A204.1 (cell line): ENCODE data around the gene PGS1.

Experiments
- FAIRE-seq: peaks from 2 replicates; lab custom pipeline; 2012; peaks lifted over from hg19 to GRCh38; lab: Jason Lieb, UNC

Gene PGS1

GRCh38 chr17:78390241-78391050 lies 12.0 kb downstream of the PGS1 start:
- no peak for FAIRE-seq

- no peak for FAIRE-seq
Observed at GRCh38 chr17:78391051-78391431, 12.6 kb downstream of the PGS1 start.

DNA sequence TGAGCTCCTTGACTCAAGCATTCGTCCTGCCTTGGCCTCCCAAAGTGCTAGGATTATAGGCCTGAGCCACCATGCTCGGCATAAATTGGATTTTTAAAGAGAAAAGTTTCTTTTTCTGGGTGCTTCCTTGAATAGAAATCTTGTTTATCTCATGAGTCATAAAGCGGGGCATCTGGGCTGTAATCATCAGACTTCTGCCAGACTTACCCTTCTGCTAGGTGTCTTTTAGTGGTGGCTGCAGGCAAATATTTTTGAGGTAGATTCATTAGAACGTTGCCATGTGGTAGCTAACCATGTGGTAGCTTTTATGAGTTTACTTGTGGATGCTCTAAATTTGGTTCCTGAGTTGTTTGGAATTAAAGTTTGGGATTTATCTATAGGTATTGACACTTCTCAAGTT lies 13.4 kb downstream of the PGS1 start:
- FAIRE-seq = no peak

DNA sequence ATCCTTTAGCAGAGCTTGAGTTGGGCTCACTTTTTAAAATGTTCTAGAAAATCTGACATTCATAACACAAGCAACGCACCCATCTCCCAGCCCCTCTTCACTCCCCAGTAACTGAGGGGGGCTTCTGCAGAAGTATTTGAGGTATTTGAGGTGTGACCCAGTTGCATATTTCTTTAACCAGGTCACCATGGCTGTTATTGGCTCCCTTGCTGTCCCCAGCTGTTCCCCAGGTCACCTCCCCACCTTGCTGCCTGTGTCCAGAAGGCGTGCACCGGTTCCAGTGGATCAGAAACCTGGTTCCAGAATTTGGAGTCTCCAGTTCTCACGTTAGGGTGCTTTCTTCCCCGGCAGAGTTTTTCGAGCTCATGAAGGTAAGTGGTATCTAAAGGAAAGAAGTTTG lies 13.8 kb downstream of the PGS1 start:
- no peak for FAIRE-seq

GRCh38 chr17:78393575-78393974 lies 15.1 kb downstream of the PGS1 start:
- no peak for FAIRE-seq

- no peak for FAIRE-seq
Observed at GRCh38 chr17:78394209-78394608, 15.8 kb downstream of the PGS1 start.

DNA sequence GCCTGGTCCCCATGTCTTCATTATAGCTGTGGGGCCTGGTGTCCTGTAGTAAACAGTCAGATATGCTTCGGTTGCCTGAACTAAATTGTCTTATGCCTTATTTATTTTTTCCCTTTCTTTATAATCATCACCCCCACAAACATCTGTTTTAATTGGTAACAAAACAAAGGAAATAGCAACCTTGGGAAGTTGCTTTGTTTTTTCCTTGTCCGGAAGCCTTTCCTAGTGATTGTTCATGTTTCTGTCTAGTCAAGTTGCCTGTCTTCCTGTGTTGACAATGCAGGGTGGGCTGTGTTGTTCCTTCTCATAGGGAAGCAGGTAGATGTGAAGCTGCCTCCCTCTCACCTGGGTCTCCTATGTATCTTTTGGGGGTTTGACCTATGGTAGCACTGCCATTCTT lies 16.7 kb downstream of the PGS1 start:
- FAIRE-seq = no peak

DNA sequence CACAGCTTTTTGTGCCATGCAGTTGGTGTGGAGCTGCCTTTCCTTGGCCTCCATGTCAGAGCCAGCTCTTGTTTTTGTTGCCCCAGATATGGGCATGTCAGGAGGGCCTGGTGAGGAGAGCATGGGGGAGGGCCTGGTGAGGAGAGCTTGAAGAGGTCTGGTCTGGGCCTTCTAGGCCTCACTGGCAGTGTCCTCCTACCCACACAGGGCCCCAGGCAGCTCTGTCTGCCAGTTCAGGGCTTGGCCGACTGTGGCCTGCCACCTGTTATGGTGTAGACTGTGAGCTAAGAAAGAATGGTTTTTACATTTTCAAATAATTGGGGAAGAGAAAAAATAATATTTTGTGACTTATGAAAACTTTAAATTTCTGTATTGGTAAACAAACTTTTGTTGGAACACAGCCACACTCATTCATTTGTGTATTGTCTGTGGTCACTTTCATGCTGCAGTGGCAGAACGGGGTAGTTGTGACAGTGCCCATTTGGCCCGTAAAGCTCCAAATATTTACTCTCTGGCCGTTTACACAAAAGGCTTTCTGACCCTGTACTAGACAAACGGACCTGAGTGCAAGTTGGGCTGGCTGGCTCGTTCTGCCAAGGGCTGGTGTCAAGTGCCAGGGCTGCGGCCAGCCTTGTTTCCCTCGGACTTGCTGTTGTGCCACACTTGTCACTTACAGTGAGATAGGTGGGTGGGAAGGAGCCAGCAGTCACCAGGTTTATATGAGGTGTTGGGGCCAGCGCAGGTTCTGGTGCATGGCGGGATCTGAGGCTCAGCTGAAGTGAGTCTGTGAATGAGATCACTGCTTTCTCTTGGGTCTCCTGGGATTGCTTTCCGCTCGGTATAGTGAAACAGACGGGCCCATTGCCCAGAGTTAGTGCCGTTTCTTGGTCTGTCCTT lies 18.2 kb downstream of the PGS1 start:
- no peak for FAIRE-seq

GRCh38 chr17:78397681-78398101 lies 19.2 kb downstream of the PGS1 start:
- no peak for FAIRE-seq

DNA sequence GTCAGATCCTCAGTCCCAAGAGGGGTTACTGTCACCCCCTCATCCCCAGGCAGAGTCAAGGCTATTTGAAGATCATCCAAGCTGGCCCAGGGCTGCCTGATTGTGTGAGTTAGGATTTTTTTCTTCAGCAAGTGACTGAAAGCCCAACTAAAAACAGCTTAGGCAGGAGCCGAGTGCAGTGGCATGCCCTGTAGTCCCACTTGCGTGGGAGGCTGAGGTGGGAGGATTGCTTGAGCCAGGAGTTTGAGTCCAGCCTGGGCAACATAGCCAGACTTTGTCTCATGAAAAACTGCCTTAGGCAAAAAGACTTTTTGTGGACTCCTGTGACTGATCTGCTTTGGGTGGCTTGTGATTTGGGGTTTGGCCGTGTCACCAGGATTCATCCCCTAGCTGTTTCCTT lies 19.9 kb downstream of the PGS1 start:
- no peak for FAIRE-seq

- FAIRE-seq = no peak
Observed at GRCh38 chr17:78399028-78399692, 20.7 kb downstream of the PGS1 start.

GRCh38 chr17:78399693-78400144 lies 21.3 kb downstream of the PGS1 start:
- no peak for FAIRE-seq

- no peak for FAIRE-seq
Observed at GRCh38 chr17:78400581-78401240, 22.3 kb downstream of the PGS1 start.

- FAIRE-seq = no peak
Observed at GRCh38 chr17:78401246-78401645, 22.8 kb downstream of the PGS1 start.

GRCh38 chr17:78401891-78402290 lies 23.4 kb downstream of the PGS1 start:
- no peak for FAIRE-seq

GRCh38 chr17:78403822-78404221 lies 25.4 kb downstream of the PGS1 start:
- FAIRE-seq = no peak

DNA sequence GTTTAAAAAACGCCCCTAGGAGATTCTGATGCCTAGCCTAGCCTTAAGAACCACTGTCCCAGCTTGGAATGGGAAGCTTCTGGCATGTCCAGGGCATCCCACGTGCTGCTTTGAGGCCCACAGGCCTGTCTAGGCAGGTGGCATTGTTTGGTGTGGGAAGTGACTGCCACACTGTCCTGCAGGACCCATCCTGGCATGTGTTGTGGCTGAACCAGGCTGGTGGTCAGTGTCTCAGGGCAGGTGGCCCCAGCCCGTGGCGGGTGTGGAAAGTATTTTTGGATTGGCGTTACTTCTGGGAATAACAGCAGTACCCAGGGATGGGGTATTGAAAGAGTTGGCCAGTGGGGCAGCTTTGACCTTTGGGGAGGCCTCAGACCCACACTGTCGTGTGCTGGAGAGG lies 27.9 kb downstream of the PGS1 start:
- FAIRE-seq = no peak

DNA sequence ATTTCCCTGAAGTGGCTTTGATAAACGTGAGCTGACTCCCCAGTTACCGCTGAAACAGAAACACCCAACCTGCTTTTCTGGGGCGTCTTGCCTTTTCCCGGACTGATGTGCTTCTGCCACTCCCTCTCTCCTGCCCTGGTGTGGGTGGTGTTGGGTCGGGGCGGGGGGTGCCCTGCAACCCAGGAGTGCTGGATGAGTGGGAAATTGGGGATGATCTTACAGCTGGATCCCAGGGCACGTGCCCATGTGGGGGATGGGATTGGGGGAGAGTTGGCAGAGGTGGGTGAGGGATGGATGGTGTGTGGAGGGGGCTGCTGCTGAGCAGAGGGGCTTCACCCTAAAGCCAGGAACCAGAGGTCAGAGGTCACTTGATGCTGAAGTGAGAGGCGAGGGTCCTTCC lies 28.5 kb downstream of the PGS1 start:
- FAIRE-seq = no peak

- no peak for FAIRE-seq
Observed at GRCh38 chr17:78407387-78408000, 29.0 kb downstream of the PGS1 start.

GRCh38 chr17:78408476-78409050 lies 30.1 kb downstream of the PGS1 start:
- FAIRE-seq = no peak

- FAIRE-seq = no peak
Observed at GRCh38 chr17:78409191-78409928, 30.9 kb downstream of the PGS1 start.
